Natural killer cell (primary cell): ENCODE measurements around the gene FILIP1L. TPM values are rescaled to one million over a fixed set of nuclear protein-coding genes. Genes with fewer than 3 reads are reported as not detected.

Experiments used
- ATAC-seq, 3 donors: fragments of 150-1000 bp in 2 of 3; fragments of 200-7000 bp in 1 of 3; cut with Tn5 transposase; 1 replicate in 1 of 3; 2 replicates in 2 of 3; pipeline ENCODE4 v1.10.0; 2021; ENCODE audit warnings: mild to moderate bottlenecking in 2 of 3, moderate library complexity in 2 of 3
- DNase-seq, 2 donors: peaks; one replicate each; pipeline versions ENCODE4 v3.0.0 to v3.0.0-alpha.2; 2013 to 2021; ENCODE audit warnings: mixed read lengths in 1 of 2
- H3K27ac ChIP-seq: one replicate; pipeline ENCODE4 v1.5.1; 2013; ENCODE audit warnings: mild to moderate bottlenecking, low read length
- H3K27me3 ChIP-seq: one replicate; pipeline ENCODE4 v1.6.1; 2013; ENCODE audit warnings: low read length; ENCODE audit not compliant: control insufficient read depth, insufficient read depth
- H3K36me3 ChIP-seq: one replicate; pipeline ENCODE4 v1.6.1; 2013; ENCODE audit warnings: low read length; ENCODE audit not compliant: control insufficient read depth, insufficient read depth
- H3K4me1 ChIP-seq: one replicate; pipeline ENCODE4 v1.6.1; 2013; ENCODE audit warnings: low read length; ENCODE audit not compliant: control insufficient read depth, insufficient read depth
- H3K4me3 ChIP-seq: one replicate; pipeline ENCODE4 v1.5.1; 2013; ENCODE audit warnings: low read length
- H3K9me3 ChIP-seq: one replicate; pipeline ENCODE4 v1.6.1; 2013; ENCODE audit warnings: low read length; ENCODE audit not compliant: control insufficient read depth, insufficient read depth
- H3K27ac Mint-ChIP-seq, 2 donors: one replicate each; pipeline ENCODE4 v1.8.0; 2022; ENCODE audit warnings: mild to moderate bottlenecking in 2 of 2, mixed read lengths in 2 of 2, moderate library complexity in 1 of 2
- H3K27me3 Mint-ChIP-seq, 2 donors: one replicate each; pipeline ENCODE4 v1.8.0; 2022; ENCODE audit warnings: low read depth in 2 of 2, mixed read lengths in 2 of 2
- H3K36me3 Mint-ChIP-seq: one replicate; pipeline ENCODE4 v1.8.0; 2022; ENCODE audit warnings: mixed read lengths
- H3K4me1 Mint-ChIP-seq, 2 donors: one replicate each; pipeline ENCODE4 v1.8.0; 2022; ENCODE audit warnings: mixed read lengths in 2 of 2
- H3K4me3 Mint-ChIP-seq: one replicate; pipeline ENCODE4 v1.8.0; 2022; ENCODE audit warnings: mild to moderate bottlenecking, moderate library complexity, mixed read lengths
- H3K9me3 Mint-ChIP-seq, 2 donors: one replicate each; pipeline ENCODE4 v1.8.0; 2022; ENCODE audit warnings: mixed read lengths in 2 of 2
- CTCF ChIP-seq: fragments of 200-600 bp; IDR thresholded peaks from one replicate; pipeline ENCODE4 v1.8.0; 2022; ENCODE audit warnings: antibody characterized with exemption
- WGBS: methylation state at CpG from one replicate; pipeline ENCODE4 v1.1.7; 2013; ENCODE audit warnings: missing lambda C conversion rate; ENCODE audit not compliant: insufficient coverage; 5-methylcytosine and 5-hydroxymethylcytosine counted together
- intact Hi-C: fragments of 100-400 bp; cut with micrococcal nuclease; formaldehyde crosslinking; loops from one replicate; pipeline ENCODE4 v1.14.2; 2022
- total RNA-seq, 4 donors: library from RNA; stranded (reverse); fragments of 120-200 nt in 1 of 4; gene quantifications; one replicate each; pipeline versions ENCODE4 v1.2.3 to v1.2.4, GENCODE V29; 2013 to 2022

The FILIP1L gene
- total RNA-seq, 3 donors from 2014 or later (not counting 1 experiment from before 2014, with no cell fraction given) = 0.12 TPM; not detected in 2

DNA sequence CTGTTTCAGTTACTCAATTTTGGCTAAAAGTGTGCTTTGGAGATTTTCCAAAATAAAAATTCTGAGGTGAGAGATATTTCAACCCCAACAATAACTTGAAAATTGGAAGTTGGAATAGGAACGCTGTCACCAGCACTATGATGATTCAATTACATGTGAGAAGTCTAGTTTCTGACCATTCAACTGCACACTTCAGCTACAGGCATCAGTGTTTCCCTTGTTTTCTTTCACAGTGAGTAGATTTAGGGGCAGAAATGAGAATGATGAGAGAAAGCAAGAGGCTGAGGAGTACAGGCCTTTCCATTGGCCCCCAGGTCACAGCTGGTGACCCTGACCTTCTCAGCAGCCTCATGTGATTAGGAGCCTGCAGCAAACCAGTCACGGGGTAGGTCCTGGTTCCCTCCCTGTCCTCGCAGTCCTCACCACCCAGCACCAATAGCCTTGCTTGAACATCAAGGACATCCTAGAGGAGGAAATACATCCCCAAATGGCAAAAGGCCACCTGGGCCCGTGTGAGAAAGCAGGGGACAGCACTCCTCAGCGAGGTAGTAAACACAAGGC lies 10.0 kb upstream of the FILIP1L start:
- Mint-ChIP-seq H3K4me3 (no peak overlapping the region), H3K36me3 (no peaks in the 10 kb centered on the region), H3K27me3 (no peaks in the 10 kb centered on the region), H3K27ac (no peak overlapping the region), H3K9me3 (no peaks in the 10 kb centered on the region), H3K4me1 (no peaks in the 10 kb centered on the region)
- no peak for DNase-seq
- H3K27me3 ChIP-seq = no peaks in the 10 kb centered on the region
- WGBS = 88% methylated on average over 5 of the region's 5 CpGs
- H3K36me3 ChIP-seq = no peaks in the 10 kb centered on the region
- no peaks in the 10 kb centered on the region for H3K4me1 ChIP-seq
- H3K4me3 ChIP-seq = no peak overlapping the region
- ATAC-seq = no peak
- H3K9me3 ChIP-seq = no peaks in the 10 kb centered on the region
- intact Hi-C loops = no loop called here
- no peak for TF ChIP-seq CTCF
- H3K27ac ChIP-seq = no peak overlapping the region

- no peak overlapping the region for H3K27ac Mint-ChIP-seq
- H3K27ac ChIP-seq = no peak overlapping the region
- no peaks in the 10 kb centered on the region for H3K36me3 Mint-ChIP-seq
- no peak overlapping the region for H3K4me3 Mint-ChIP-seq
- H3K4me3 ChIP-seq = no peak overlapping the region
- H3K4me1 Mint-ChIP-seq = no peaks in the 10 kb centered on the region
- WGBS = 97% methylated on average over 4 of the region's 4 CpGs
- H3K27me3 Mint-ChIP-seq = no peaks in the 10 kb centered on the region
- intact Hi-C loops = no loop called here
- no peak for DNase-seq
- no peaks in the 10 kb centered on the region for H3K4me1 ChIP-seq
- no peaks in the 10 kb centered on the region for H3K9me3 Mint-ChIP-seq
- H3K36me3 ChIP-seq = no peaks in the 10 kb centered on the region
- no peaks in the 10 kb centered on the region for H3K9me3 ChIP-seq
- H3K27me3 ChIP-seq = no peaks in the 10 kb centered on the region
- no peak for TF ChIP-seq CTCF
- no peak for ATAC-seq
These were observed 8.8 kb upstream of the FILIP1L start for GRCh38 chr3:100123112-100123511.

GRCh38 chr3:100122321-100122720 lies 8.0 kb upstream of the FILIP1L start:
- no peaks in the 10 kb centered on the region for H3K27me3 Mint-ChIP-seq
- Histone ChIP-seq H3K4me3 (no peak overlapping the region), H3K27me3 (no peaks in the 10 kb centered on the region), H3K4me1 (no peaks in the 10 kb centered on the region), H3K36me3 (no peaks in the 10 kb centered on the region), H3K27ac (no peak overlapping the region), H3K9me3 (no peaks in the 10 kb centered on the region)
- no peak overlapping the region for H3K4me3 Mint-ChIP-seq
- TF ChIP-seq CTCF = no peak
- no peaks in the 10 kb centered on the region for H3K9me3 Mint-ChIP-seq
- no peaks in the 10 kb centered on the region for H3K36me3 Mint-ChIP-seq
- H3K4me1 Mint-ChIP-seq = no peaks in the 10 kb centered on the region
- ATAC-seq (no peak), DNase-seq (no peak)
- intact Hi-C loops = no loop called here
- H3K27ac Mint-ChIP-seq = no peak overlapping the region
- 100% methylated on average over 2 of the region's 2 CpGs for WGBS

DNA sequence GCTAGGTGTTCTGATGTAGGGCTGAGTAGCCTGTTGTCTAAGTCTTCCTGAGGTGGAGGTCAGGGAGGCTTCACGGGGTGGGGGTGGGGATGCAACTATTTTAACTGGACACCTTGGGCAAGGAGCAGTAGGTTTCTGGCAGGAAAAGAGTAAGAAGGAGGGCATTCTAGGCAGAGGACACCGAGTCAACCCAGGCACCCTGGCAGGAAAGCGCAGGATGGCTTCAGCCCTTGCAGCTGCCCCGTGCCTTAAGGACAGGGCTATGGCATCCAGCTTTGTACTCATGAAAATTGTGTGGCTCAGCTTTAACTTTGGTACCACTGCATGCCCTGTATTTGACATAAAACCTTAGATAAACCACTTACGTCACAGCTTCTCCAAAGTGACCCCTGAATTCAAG lies 6.4 kb upstream of the FILIP1L start:
- Histone ChIP-seq H3K27ac (no peak overlapping the region), H3K4me1 (no peaks in the 10 kb centered on the region), H3K9me3 (no peaks in the 10 kb centered on the region), H3K4me3 (no peak overlapping the region), H3K27me3 (no peaks in the 10 kb centered on the region), H3K36me3 (no peaks in the 10 kb centered on the region)
- H3K27me3 Mint-ChIP-seq = no peaks in the 10 kb centered on the region
- H3K4me1 Mint-ChIP-seq = no peaks in the 10 kb centered on the region
- 93% methylated on average over 5 of the region's 5 CpGs for WGBS
- no peak overlapping the region for H3K4me3 Mint-ChIP-seq
- H3K36me3 Mint-ChIP-seq = no peaks in the 10 kb centered on the region
- no peak for ATAC-seq
- H3K27ac Mint-ChIP-seq = no peak overlapping the region
- no peak for TF ChIP-seq CTCF
- intact Hi-C loops = no loop called here
- no peak for DNase-seq
- H3K9me3 Mint-ChIP-seq = no peaks in the 10 kb centered on the region
